ENCODE results near the gene MICAL1. TPM values are rescaled to one million over a fixed set of nuclear protein-coding genes. Genes with fewer than 3 reads are reported as not detected.
"Not testable (repeated sequence)": the region's sequence is repeated elsewhere in the genome, so short reads cannot be mapped to it uniquely, and the experiment has no call there.

Gene MICAL1
- polyA plus RNA-seq, 1 donor from 2014 or later: 54.2 TPM

DNA sequence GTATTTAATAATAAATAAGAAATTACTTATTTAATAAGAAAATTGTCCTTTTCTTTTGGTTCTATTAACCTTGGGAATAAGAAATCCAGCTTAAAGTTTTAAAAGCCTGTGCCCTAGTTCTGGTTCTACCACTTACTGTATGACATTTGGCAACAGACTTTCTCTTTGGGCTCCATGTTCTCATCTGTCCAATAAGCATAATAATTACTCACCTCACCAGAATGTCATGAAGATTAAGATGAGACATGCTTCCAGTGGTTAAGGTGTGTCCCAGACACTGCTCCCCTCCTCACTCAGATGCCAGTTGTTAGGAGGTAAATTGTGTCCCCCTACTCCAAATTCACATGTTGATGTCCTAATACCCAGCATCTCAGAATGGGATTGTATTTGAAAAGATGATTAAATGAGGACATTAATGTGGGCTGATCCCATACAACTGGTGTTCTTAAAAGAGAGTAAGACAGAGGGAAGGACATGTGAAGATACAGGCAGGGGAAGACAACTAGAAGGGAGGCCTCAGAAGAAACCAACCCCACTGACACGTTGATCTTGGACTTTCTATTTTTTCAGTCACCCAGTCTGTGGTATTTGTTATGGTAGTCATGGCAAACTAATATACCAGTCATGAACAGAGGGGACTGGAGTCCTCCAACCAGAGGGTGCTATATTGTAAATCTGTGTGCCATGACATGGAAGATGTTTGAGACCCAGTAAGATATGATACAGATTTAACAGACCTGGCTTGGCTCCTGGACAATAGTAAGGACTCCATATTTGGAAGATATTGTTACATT, 6.4 kb upstream of the MICAL1 start:
- TF ChIP-seq CTCF (IDR thresholded peaks at IDR 0.05; ENCODE audit: poor library complexity, severe bottlenecking): no peak
- no peak for TF ChIP-seq EZH2 (IDR thresholded peaks at IDR 0.05; ENCODE audit: borderline replicate concordance, insufficient read depth, low read length, poor library complexity, severe bottlenecking)
- TF ChIP-seq POLR2AphosphoS5 (IDR thresholded peaks at IDR 0.05): no peak
- TF ChIP-seq SMC3 (conservative IDR thresholded peaks at IDR 0.05; ENCODE audit: poor library complexity): no peak
- TF ChIP-seq RAD21 (conservative IDR thresholded peaks at IDR 0.05): no peak
- no peak for TF ChIP-seq EP300 (conservative IDR thresholded peaks at IDR 0.05; ENCODE audit: poor library complexity, severe bottlenecking)
- TF ChIP-seq MXI1 (conservative IDR thresholded peaks at IDR 0.05; ENCODE audit: poor library complexity, severe bottlenecking): no peak
- no peak for TF ChIP-seq TAF1 (IDR thresholded peaks at IDR 0.05; ENCODE audit: low read depth)
- TF ChIP-seq, protein P1, sequence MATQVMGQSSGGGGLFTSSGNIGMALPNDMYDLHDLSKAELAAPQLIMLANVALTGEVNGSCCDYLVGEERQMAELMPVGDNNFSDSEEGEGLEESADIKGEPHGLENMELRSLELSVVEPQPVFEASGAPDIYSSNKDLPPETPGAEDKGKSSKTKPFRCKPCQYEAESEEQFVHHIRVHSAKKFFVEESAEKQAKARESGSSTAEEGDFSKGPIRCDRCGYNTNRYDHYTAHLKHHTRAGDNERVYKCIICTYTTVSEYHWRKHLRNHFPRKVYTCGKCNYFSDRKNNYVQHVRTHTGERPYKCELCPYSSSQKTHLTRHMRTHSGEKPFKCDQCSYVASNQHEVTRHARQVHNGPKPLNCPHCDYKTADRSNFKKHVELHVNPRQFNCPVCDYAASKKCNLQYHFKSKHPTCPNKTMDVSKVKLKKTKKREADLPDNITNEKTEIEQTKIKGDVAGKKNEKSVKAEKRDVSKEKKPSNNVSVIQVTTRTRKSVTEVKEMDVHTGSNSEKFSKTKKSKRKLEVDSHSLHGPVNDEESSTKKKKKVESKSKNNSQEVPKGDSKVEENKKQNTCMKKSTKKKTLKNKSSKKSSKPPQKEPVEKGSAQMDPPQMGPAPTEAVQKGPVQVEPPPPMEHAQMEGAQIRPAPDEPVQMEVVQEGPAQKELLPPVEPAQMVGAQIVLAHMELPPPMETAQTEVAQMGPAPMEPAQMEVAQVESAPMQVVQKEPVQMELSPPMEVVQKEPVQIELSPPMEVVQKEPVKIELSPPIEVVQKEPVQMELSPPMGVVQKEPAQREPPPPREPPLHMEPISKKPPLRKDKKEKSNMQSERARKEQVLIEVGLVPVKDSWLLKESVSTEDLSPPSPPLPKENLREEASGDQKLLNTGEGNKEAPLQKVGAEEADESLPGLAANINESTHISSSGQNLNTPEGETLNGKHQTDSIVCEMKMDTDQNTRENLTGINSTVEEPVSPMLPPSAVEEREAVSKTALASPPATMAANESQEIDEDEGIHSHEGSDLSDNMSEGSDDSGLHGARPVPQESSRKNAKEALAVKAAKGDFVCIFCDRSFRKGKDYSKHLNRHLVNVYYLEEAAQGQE (IDR thresholded peaks at IDR 0.05; ENCODE audit: borderline replicate concordance): no peak
- H3F3A ChIP-seq (ENCODE audit: insufficient read depth, low read length, poor library complexity, severe bottlenecking): no peaks in the 10 kb centered on the region
- no peak overlapping the region for H3K4me3 ChIP-seq (ENCODE audit: low read length)
- no peak overlapping the region for H3K9ac ChIP-seq (ENCODE audit: low read length)
- H3K9me2 ChIP-seq (ENCODE audit: insufficient read depth, low read length): no peaks in the 10 kb centered on the region
- no peaks in the 10 kb centered on the region for H3K27me3 ChIP-seq (ENCODE audit: insufficient read depth, low read depth, low read length)
- H3K4me2 ChIP-seq (ENCODE audit: low read length): no peak overlapping the region
- H4K20me1 ChIP-seq (ENCODE audit: insufficient read depth): peaks cover 2% of the 10 kb centered on the region
- no peaks in the 10 kb centered on the region for H3K9me3 ChIP-seq (ENCODE audit: low read length)
- H3K79me2 ChIP-seq (replicated peaks; ENCODE audit: insufficient read depth, low read length): no peaks in the 10 kb centered on the region
- H2AFZ ChIP-seq (ENCODE audit: low read depth, low read length): no peak overlapping the region
- peaks cover 12% of the 10 kb centered on the region for H3K36me3 ChIP-seq (ENCODE audit: insufficient read depth, low read length)
- H3K27ac ChIP-seq (ENCODE audit: low read length): no peak overlapping the region

DNA sequence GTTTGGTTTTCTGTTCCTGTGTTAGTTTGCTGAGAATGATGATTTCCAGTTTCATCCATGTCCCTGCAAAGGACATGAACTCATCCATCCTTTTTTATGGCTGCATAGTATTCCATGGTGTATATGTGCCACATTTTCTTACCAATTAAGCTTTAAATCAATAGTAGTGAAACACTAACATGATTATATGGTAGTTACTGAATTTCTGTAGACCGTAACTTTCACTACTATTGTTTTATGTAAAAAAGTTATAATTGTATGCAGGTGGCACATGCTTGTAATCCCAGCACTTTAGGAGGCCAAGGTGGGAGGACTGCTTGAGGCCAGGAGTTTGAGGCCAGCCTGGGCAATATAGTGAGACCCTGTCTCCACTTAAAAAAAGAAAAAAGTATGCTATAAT, 5.6 kb upstream of the MICAL1 start:
- not testable (repeated sequence) for H3K27me3 ChIP-seq (ENCODE audit: insufficient read depth, low read depth, low read length); H3K79me2 ChIP-seq (replicated peaks; ENCODE audit: insufficient read depth, low read length); H3K9me3 ChIP-seq (ENCODE audit: low read length); H2AFZ ChIP-seq (ENCODE audit: low read depth, low read length); H4K20me1 ChIP-seq (ENCODE audit: insufficient read depth); H3K9me2 ChIP-seq (ENCODE audit: insufficient read depth, low read length); H3K9ac ChIP-seq (ENCODE audit: low read length); H3K4me3 ChIP-seq (ENCODE audit: low read length); H3K4me2 ChIP-seq (ENCODE audit: low read length); H3K27ac ChIP-seq (ENCODE audit: low read length); H3F3A ChIP-seq (ENCODE audit: insufficient read depth, low read length, poor library complexity, severe bottlenecking)
- peaks cover 12% of the 10 kb centered on the region for H3K36me3 ChIP-seq (ENCODE audit: insufficient read depth, low read length)

Measured in neural cell (in vitro differentiated cells).